ENCODE measurements around the gene SLC15A3.

DNA sequence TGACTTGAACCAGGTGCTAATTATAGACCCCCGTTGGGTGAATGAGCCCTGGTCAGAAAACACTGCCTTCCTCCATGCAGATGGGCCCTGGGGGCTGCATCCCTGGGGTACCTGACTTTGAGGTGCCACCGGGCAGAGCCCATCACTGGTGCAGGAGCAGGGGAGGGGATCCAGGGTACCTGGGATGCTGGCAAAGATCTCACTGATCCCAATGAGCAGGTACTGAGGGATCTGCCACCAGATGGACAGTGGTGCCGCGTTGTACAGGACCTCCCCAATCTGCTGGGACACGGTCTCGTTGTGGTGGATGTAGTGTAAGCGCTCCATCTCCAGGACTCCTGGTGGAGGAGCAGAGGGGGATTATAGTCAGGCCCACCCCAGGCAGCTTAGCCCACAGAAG is 12.7 kb downstream of the SLC15A3 start:
- TF ChIP-seq, protein P1, sequence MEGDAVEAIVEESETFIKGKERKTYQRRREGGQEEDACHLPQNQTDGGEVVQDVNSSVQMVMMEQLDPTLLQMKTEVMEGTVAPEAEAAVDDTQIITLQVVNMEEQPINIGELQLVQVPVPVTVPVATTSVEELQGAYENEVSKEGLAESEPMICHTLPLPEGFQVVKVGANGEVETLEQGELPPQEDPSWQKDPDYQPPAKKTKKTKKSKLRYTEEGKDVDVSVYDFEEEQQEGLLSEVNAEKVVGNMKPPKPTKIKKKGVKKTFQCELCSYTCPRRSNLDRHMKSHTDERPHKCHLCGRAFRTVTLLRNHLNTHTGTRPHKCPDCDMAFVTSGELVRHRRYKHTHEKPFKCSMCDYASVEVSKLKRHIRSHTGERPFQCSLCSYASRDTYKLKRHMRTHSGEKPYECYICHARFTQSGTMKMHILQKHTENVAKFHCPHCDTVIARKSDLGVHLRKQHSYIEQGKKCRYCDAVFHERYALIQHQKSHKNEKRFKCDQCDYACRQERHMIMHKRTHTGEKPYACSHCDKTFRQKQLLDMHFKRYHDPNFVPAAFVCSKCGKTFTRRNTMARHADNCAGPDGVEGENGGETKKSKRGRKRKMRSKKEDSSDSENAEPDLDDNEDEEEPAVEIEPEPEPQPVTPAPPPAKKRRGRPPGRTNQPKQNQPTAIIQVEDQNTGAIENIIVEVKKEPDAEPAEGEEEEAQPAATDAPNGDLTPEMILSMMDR (IDR thresholded peaks at IDR 0.05): no peak
- TF ChIP-seq POLR2A (IDR thresholded peaks at IDR 0.05): no peak
